Stimulated activated CD4-positive, alpha-beta T cell treated with anti-CD3 and anti-CD28 coated beads, Interleukin-1b, Interleukin-23, amount 100 ng/mL, for 24 hours (primary cell): ENCODE data around the gene OR2AG1.

Experiments used
- DNase-seq, 4 experiments: peaks; one replicate each; pipeline ENCODE4 v3.0.0-alpha.2; 2020; ENCODE audit warnings: low read depth in 4 of 4, low spot score in 1 of 4

Gene OR2AG1

GRCh38 chr11:6782720-6783119 lies at the start of gene OR2AG1:
OR2AG1 (plus strand) TSS chr11:6783020; CDS start chr11:6785038, 2,018 bp downstream.
- no peak for DNase-seq

- no peak for DNase-seq
Observed at GRCh38 chr11:6733326-6734275, 49.2 kb upstream of the OR2AG1 start.

GRCh38 chr11:6734616-6735015 lies 48.2 kb upstream of the OR2AG1 start:
- no peak for DNase-seq

- no peak for DNase-seq
Observed at GRCh38 chr11:6735306-6735705, 47.5 kb upstream of the OR2AG1 start.

GRCh38 chr11:6736495-6737121 lies 46.2 kb upstream of the OR2AG1 start:
- DNase-seq = no peak

- DNase-seq = peak; percentile 42 to 50 (median 46)
Observed at GRCh38 chr11:6737872-6738466, 44.9 kb upstream of the OR2AG1 start.

GRCh38 chr11:6738590-6738989 lies 44.2 kb upstream of the OR2AG1 start:
- no peak for DNase-seq

DNA sequence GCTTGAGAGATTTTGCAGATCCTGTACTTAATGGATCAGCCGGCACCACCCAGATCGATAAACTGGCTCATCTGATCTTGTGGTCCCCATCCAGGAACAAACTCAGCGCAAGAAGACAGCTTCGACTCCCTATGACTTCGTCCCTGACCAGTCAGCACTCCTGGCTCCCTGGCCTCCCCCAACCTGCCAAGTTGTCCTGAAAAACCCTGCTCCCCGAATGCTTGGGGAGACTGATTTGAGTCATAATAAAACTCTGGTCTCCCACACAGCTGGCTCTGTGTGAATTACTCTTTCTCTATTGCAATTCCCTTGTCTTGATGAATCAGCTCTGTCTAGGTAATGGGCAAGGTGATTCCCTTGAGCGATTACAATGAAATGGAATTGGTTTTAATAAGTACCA lies 40.6 kb upstream of the OR2AG1 start:
- peak in 1 of 4 experiments; percentile 20 for DNase-seq

- no peak for DNase-seq
Observed at GRCh38 chr11:6745018-6745417, 37.8 kb upstream of the OR2AG1 start.

DNA sequence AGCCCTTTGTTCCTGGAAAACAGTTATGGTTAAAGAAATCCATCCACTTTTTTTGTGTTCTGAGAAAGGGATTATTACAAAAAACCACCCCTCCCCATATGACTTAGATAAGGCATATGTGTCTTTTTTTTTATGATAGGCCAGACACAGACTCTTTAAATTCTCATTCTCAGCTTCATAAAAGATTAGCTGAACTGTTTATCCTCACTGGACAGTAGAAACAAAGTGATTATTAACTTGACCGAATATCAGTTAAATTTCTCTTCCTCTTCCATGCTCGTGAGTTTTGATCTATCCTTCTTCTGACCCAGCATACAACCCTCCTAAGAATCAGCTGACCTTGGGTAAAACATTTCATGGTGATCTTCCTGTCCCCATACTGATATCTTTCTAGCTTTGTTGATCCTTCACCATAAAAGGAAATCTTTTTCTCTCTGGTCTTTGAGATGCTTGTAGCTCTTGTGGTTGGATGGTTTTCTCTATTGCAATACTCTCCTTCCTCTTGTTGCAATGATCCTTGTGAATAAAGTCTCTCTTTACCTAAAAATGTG lies 37.3 kb upstream of the OR2AG1 start:
- DNase-seq = no peak

DNA sequence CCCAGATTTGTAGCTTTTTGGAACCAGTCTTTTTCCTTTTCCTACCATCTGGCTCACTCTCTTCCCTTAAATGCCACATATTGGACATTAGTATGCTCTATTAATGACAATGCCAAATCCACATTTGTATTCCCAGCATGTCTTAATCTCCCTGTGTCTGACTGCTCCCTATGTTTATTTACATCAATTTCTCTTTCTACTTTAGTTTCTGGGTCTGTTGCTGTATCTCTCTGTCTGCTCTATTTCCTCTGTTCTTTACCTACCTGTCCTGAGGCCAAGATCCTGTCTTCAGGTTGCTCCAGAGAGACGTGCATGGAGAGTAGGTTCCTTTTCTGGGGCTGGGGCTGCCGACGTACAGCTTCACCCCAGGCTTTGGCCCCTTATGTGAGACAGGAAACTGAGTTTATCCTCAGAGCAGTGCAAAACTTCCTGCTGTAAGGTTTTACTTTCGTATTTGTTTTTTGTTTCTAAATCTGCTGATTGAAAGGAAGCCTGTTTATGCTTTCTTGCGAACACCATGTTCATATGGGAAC lies 36.7 kb upstream of the OR2AG1 start:
- peak in 1 of 4 experiments; percentile 23 for DNase-seq

DNA sequence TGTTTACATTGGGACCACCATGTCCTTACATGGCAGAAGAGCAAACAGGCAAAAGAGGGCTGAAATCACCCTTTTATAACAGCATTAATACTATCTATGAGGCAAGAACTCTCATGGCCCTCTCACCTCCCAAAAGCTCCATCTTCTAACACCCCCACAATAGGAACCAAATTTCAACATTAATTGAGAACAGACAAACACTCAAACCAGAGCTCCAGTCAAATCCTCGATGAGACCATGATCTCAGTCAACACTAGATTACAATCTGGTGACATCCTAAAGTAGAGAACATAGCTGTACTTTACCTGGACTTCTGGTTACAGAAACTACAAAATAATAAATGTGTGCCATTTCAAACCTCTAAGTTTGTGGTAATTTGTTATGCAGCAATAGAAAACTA lies 36.2 kb upstream of the OR2AG1 start:
- no peak for DNase-seq

- DNase-seq = no peak
Observed at GRCh38 chr11:6747097-6747668, 35.6 kb upstream of the OR2AG1 start.

- no peak for DNase-seq
Observed at GRCh38 chr11:6755303-6755952, 27.4 kb upstream of the OR2AG1 start.

DNA sequence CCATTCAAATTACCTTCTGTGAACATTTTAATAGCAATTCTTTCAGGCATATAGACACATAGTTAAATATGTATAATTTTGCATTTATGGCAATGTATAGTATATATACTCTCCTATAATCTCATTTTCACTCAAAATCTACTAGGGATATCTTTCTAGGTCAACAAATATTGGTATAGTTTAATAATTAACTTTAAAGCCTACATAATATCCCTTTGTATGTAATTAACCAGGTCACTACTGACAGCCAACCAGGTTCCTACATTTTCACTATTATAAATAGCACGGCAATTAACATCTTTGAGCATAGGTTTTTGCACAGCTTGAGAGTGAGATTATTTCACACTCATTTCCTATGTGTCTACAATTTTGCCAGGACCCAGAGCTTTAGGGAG lies 26.9 kb upstream of the OR2AG1 start:
- no peak for DNase-seq

DNA sequence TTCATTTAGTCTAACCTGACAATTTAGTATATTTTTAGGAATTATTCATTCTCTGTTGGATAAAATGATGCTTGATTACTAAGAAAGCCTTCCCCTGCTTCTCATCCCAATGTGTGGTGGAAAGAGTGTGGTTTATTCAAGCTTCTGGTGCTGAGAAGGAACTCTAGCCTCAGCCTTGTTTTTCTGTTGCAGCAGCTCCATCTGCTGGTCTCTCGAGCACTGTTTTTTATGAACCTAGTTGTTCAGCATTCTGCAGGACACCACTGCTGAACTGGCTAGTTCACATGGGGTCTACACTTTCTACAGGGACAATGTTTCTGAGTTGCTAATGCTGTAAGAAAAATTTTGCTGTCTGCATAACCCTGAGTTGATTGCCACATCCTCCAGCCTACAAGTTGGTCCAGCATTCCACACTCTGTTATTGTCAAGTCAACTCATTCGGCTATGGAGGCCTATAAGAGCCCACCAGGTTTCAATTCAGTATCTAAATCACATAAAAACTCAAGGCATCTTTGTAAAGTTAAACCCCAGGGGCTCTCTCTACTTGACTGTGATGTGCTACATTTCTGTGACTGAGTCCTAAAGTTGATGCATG lies 25.4 kb upstream of the OR2AG1 start:
- DNase-seq = peak in 1 of 4 experiments; percentile 34

GRCh38 chr11:6771926-6772893 lies 10.6 kb upstream of the OR2AG1 start, which contains the start of gene OR2AG2:
OR2AG2 (minus strand) TSS chr11:6771976; CDS start chr11:6768957, 3,019 bp downstream.
- DNase-seq = no peak

DNA sequence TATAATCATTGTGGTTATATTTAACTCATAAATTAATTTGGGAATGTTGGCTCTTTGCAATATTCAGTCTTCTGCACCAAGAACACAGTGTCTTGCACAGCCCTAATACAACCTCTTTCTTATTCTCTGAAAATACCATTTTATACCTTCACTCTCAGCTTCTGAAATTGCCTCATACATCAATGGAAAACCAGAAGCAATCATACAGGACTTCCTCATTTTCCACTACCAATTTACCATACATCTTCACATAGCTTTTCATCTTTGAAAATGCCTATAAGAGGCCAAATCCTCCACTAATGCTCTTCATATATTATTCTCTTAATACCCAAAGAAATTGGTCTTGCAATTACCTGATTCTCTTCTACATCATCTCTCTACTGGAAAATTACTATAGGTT lies 4.3 kb upstream of the OR2AG1 start:
- no peak for DNase-seq

DNA sequence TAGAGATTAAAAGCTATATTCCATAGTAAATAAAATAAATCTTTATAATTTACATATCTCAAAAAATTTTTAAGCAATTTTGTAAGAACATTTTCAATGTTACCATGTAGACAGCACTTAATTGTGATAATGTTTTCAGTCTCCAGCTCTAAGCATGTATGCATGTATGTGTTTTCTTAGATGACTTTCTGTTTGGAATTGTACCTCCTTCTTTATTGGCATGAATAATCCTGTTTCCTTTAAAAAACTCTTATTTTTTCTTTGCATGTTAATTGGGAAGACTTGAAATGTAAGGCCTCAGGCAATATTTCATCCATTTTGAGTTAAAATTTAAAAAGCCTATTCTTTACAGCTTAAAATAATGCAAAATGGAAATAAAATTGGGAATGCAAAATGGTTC lies 2.0 kb upstream of the OR2AG1 start:
- DNase-seq = no peak
